Stimulated activated CD8-positive, alpha-beta memory T cell treated with anti-CD3 and anti-CD28 coated beads, Interleukin-7, amount 100 ng/mL, for 1 hour (primary cell): ENCODE measurements around the gene PTOV1.
"Not testable (repeated sequence)": the region's sequence is repeated elsewhere in the genome, so short reads cannot be mapped to it uniquely, and the experiment has no call there.

Source experiments
- DNase-seq, 2 donors: peaks; one replicate each; pipeline ENCODE4 v3.0.0-alpha.2; 2020; ENCODE audit warnings: low read depth in 2 of 2

The PTOV1 gene

GRCh38 chr19:49817964-49818648 is 32.9 kb upstream of the PTOV1 start, which contains the start of gene MED25:
MED25 (plus strand) TSS chr19:49818289; CDS start chr19:49818342, 53 bp downstream.
- DNase-seq: peak; percentile 73 to 75

- DNase-seq: no peak
These were observed 32.1 kb upstream of the PTOV1 start for GRCh38 chr19:49818649-49819370.

- DNase-seq: not testable (repeated sequence)
These were observed 31.4 kb upstream of the PTOV1 start for GRCh38 chr19:49819452-49820115.

- no peak for DNase-seq
These were observed 30.8 kb upstream of the PTOV1 start for GRCh38 chr19:49820125-49820524.

- no peak for DNase-seq
These were observed 27.5 kb upstream of the PTOV1 start for GRCh38 chr19:49823472-49823871.

- no peak for DNase-seq
These were observed 26.3 kb upstream of the PTOV1 start for GRCh38 chr19:49824662-49825061.

GRCh38 chr19:49827034-49827433 is 23.9 kb upstream of the PTOV1 start:
- DNase-seq: no peak

GRCh38 chr19:49829200-49829599 is 21.8 kb upstream of the PTOV1 start:
- DNase-seq: no peak

- DNase-seq: no peak
These were observed 21.2 kb upstream of the PTOV1 start for GRCh38 chr19:49829721-49830120.

- DNase-seq: no peak
These were observed 20.2 kb upstream of the PTOV1 start for GRCh38 chr19:49830766-49831165.

GRCh38 chr19:49831592-49831991 is 19.4 kb upstream of the PTOV1 start:
- DNase-seq: no peak

GRCh38 chr19:49832556-49832955 is 18.4 kb upstream of the PTOV1 start:
- DNase-seq: no peak

GRCh38 chr19:49833599-49833998 is 17.4 kb upstream of the PTOV1 start:
- DNase-seq: no peak

GRCh38 chr19:49835562-49835961 is 15.4 kb upstream of the PTOV1 start:
- DNase-seq: no peak

GRCh38 chr19:49836176-49837008 is 14.6 kb upstream of the PTOV1 start:
- DNase-seq: no peak

GRCh38 chr19:49837009-49837310 is 14.0 kb upstream of the PTOV1 start:
- no peak for DNase-seq

- DNase-seq: no peak
These were observed 13.5 kb upstream of the PTOV1 start for GRCh38 chr19:49837425-49837824.

- DNase-seq: no peak
These were observed 11.9 kb upstream of the PTOV1 start for GRCh38 chr19:49838885-49839588.

GRCh38 chr19:49839713-49840112 is 11.2 kb upstream of the PTOV1 start:
- DNase-seq: no peak

GRCh38 chr19:49840321-49840720 is 10.6 kb upstream of the PTOV1 start:
- DNase-seq: no peak

- DNase-seq: no peak
These were observed 10.2 kb upstream of the PTOV1 start for GRCh38 chr19:49840736-49841249.
